ENCODE results near the gene JAK3.

Gene JAK3

GRCh38 chr19:17840019-17840418 lies 7.8 kb downstream of the JAK3 start:
- TF ChIP-seq, protein P1, sequence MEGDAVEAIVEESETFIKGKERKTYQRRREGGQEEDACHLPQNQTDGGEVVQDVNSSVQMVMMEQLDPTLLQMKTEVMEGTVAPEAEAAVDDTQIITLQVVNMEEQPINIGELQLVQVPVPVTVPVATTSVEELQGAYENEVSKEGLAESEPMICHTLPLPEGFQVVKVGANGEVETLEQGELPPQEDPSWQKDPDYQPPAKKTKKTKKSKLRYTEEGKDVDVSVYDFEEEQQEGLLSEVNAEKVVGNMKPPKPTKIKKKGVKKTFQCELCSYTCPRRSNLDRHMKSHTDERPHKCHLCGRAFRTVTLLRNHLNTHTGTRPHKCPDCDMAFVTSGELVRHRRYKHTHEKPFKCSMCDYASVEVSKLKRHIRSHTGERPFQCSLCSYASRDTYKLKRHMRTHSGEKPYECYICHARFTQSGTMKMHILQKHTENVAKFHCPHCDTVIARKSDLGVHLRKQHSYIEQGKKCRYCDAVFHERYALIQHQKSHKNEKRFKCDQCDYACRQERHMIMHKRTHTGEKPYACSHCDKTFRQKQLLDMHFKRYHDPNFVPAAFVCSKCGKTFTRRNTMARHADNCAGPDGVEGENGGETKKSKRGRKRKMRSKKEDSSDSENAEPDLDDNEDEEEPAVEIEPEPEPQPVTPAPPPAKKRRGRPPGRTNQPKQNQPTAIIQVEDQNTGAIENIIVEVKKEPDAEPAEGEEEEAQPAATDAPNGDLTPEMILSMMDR (IDR thresholded peaks at IDR 0.05; ENCODE audit: low read depth, low read length) = no peak
- no peak for DNase-seq (ENCODE audit: low read depth, low spot score)
- in situ Hi-C loops (cut with HindIII; ENCODE audit: low sequenced_read_pairs) = no loop called here
- H3K4me3 ChIP-seq (ENCODE audit: low read depth, low read length) = no peak overlapping the region

- in situ Hi-C loops (cut with HindIII; ENCODE audit: low sequenced_read_pairs) = no loop called here
- TF ChIP-seq, protein P1 (IDR thresholded peaks at IDR 0.05; ENCODE audit: low read depth, low read length) = no peak
- H3K4me3 ChIP-seq (ENCODE audit: low read depth, low read length) = no peak overlapping the region
- no peak for DNase-seq (ENCODE audit: low read depth, low spot score)
Measured at GRCh38 chr19:17837972-17838371, 9.8 kb downstream of the JAK3 start.

DNA sequence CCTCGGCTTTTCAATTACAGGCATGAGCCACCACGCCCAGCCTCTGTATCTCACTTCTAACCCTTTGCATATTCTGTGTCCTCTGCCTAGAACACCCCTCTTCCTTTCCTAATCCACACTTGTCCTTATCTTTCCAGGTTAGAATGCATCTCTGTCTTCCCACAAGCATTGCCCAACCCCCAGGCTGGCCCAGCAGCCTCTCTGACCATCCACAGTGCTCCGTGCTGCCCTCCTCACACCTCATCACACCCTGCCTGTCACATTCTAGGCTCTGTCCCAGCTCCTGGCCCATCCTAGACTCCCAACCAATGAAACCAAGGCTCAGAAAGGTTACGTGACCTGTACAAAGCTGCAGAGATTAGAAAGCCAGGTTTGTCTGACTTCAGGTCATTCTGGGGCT lies 11.3 kb downstream of the JAK3 start:
- in situ Hi-C loops (cut with HindIII; ENCODE audit: low sequenced_read_pairs) = no loop called here
- TF ChIP-seq, protein P1 (IDR thresholded peaks at IDR 0.05; ENCODE audit: low read depth, low read length) = no peak
- DNase-seq (ENCODE audit: low read depth, low spot score) = no peak
- H3K4me3 ChIP-seq (ENCODE audit: low read depth, low read length) = no peak overlapping the region

GRCh38 chr19:17835182-17836006 lies 12.4 kb downstream of the JAK3 start:
- DNase-seq (ENCODE audit: low read depth, low spot score) = no peak
- TF ChIP-seq, protein P1 (IDR thresholded peaks at IDR 0.05; ENCODE audit: low read depth, low read length) = no peak
- in situ Hi-C loops (cut with HindIII; ENCODE audit: low sequenced_read_pairs) = no loop called here
- H3K4me3 ChIP-seq (ENCODE audit: low read depth, low read length) = no peak overlapping the region

DNA sequence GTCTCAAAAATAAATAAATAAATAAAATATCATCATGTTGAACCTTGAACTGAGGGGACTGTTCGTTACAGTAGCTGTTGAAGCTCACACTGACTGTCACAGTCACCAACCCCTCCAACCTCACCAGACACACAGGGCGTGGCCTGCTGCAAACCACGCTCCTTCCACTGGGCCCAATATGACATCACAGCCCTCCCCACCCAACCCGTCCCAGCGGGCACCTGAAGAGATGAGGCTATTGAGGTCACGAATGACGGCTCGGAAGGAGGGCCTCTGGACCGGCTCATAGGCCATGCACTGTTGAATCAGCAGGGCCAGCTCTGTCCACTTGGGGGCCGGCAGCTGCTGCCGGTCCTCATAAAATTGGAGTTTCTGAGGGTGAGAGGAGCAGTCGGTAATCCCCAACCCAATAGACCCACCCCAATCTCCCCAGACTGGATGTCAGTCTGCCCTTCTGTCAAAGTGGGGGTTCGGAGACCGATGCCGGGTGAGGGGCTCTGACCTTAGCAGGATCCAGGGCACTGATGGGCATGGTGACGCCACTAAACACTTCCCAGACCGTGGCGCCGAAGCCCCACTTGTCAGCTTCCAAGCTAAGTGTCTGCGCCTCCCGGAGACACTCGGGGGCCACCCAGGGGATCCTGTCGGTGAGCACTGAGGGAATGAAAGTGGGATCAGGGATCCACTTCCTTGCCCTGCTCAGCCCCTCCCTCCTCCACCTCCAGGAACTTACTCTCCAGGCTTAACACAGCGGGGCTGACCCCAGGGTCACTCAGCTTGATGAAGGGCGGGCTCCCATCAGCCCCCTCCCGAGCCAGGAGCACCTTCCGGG lies 13.2 kb downstream of the JAK3 start:
- no peak overlapping the region for H3K4me3 ChIP-seq (ENCODE audit: low read depth, low read length)
- DNase-seq (ENCODE audit: low read depth, low spot score) = no peak
- TF ChIP-seq, protein P1 (IDR thresholded peaks at IDR 0.05; ENCODE audit: low read depth, low read length) = no peak
- in situ Hi-C loops (cut with HindIII; ENCODE audit: low sequenced_read_pairs) = no loop called here

DNA sequence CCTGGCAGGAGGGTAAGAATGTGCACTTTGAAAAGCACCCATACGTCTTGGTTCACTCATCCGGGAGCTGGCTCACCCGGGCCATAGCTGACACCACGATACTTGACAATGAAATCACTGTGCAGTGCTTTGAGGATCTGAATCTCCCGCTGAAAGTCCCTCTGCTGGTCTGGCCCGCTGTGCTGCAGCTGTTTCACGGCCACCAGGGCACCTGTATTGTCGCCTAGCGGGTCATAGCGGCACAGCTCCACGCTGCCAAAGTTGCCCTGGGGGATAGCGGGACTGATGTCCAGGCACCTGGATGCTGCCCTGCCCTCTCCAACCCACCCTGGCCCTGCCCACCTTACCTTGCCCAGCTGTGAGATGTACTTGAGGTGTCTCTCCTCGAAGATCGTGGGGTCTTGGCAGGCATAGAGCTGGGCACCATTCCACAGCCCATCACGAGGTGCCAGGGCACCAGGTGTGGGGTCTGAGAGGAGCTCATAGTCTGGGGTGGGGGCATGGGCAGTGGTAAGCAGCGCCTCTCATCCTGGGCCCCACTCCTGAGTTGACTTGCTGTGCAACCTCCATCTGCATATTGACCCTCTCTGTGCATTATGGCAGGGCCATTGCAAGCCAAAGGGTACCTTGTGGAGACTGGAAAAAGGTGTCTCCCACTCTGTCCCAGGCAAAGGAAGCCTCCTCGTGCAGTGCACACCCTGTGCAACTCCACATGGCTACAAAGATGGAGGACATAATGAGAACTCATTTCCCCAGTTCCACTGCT lies 15.2 kb downstream of the JAK3 start:
- in situ Hi-C loops (cut with HindIII; ENCODE audit: low sequenced_read_pairs) = no loop called here
- TF ChIP-seq, protein P1 (IDR thresholded peaks at IDR 0.05; ENCODE audit: low read depth, low read length) = no peak
- no peak overlapping the region for H3K4me3 ChIP-seq (ENCODE audit: low read depth, low read length)
- no peak for DNase-seq (ENCODE audit: low read depth, low spot score)
